Psoas muscle (tissue), 8 donors: ENCODE measurements around the gene PAK5. TPM values are rescaled to one million over a fixed set of nuclear protein-coding genes. Genes with fewer than 3 reads are reported as not detected.

Experiments used
- ATAC-seq, 4 donors: fragments of 200-7000 bp; cut with Tn5 transposase; one replicate each; pipeline ENCODE4 v1.9.1; 2020; ENCODE audit warnings: moderate library complexity in 3 of 4, mild to moderate bottlenecking in 2 of 4
- DNase-seq, 2 donors: peaks; one replicate each; pipeline ENCODE4 v3.0.0-alpha.2; 2020
- H3K27ac ChIP-seq: fragments of 200-600 bp; one replicate; pipeline ENCODE4 v1.8.0; 2022
- H3K27me3 ChIP-seq, 3 donors: fragments of 200-600 bp in 1 of 3; one replicate each; pipeline versions ENCODE4 v1.6.1 to v1.8.0; 2013 to 2022; ENCODE audit warnings: low read length in 2 of 3, mild to moderate bottlenecking in 2 of 3, moderate library complexity in 1 of 3; ENCODE audit not compliant: insufficient read depth in 3 of 3
- H3K36me3 ChIP-seq, 2 donors: fragments of 200-600 bp in 1 of 2; one replicate each; pipeline versions ENCODE4 v1.6.1 to v1.8.0; 2013 to 2022; ENCODE audit warnings: low read depth in 1 of 2, mild to moderate bottlenecking in 1 of 2, moderate library complexity in 1 of 2; ENCODE audit not compliant: insufficient read depth in 1 of 2
- H3K4me1 ChIP-seq: fragments of 200-600 bp; one replicate; pipeline ENCODE4 v1.8.0; 2022
- H3K4me3 ChIP-seq: fragments of 200-600 bp; one replicate; pipeline ENCODE4 v1.8.0; 2022; ENCODE audit warnings: mild to moderate bottlenecking
- H3K9me3 ChIP-seq: fragments of 200-600 bp; one replicate; pipeline ENCODE4 v1.8.0; 2022
- CTCF ChIP-seq: fragments of 200-600 bp; IDR thresholded peaks from one replicate; pipeline ENCODE4 v1.8.0; 2022; ENCODE audit warnings: antibody characterized with exemption
- WGBS, 3 donors: extraction: QIAGEN DNeasy Blood & Tissue Kit; methylation state at CpG; one replicate each; pipeline versions ENCODE4 v1.1.6 to v1.1.7; 2013; 5-methylcytosine and 5-hydroxymethylcytosine counted together
- intact Hi-C, 2 donors: fragments of 100-400 bp; cut with DNase I; formaldehyde crosslinking; loops; one replicate each; pipeline versions ENCODE4 v1.11.0 to v1.14.2; 2022
- polyA plus RNA-seq, 3 donors: library from polyadenylated mRNA; stranded (reverse); fragments of 200-250 nt; gene quantifications; one replicate each; pipeline ENCODE4 v1.2.3, GENCODE V29; 2013
- total RNA-seq, 4 donors: library from RNA; stranded (reverse); fragmentation: NEBNext Ultra II Directional in 2 of 4; extraction: Animal tissue kit (Norgen Biotek cat#: 25700) in 2 of 4; gene quantifications; one replicate each; pipeline versions ENCODE4 v1.2.1 to v1.2.4, GENCODE V29; 2021 to 2023
- donor health status: healthy with polysubstance abuse.
- donor health status: DM: no; HTN: no; CAD: no; lungs with moderate emphysema.
- donor health status: Bipolar disorder and iron deficiency.
- donor health status: healthy.
- donor health status: DM: yes; HTN: yes; CAD: no.
- donor health status: DM: no; HTN: no; CAD: no.
- donor health status: DM: no; HTN: no; CAD: no.
- donor health status: DM: yes; HTN: yes; CAD: no.

The PAK5 gene
- total and polyA plus RNA-seq, 7 donors: 0.01 TPM; not detected in 6

- Histone ChIP-seq H3K36me3 (no peaks in the 10 kb centered on the region), H3K4me1 (no peaks in the 10 kb centered on the region), H3K27me3 (no peaks in the 10 kb centered on the region), H3K4me3 (no peak overlapping the region), H3K9me3 (no peaks in the 10 kb centered on the region), H3K27ac (no peak overlapping the region)
- ATAC-seq (no peak), DNase-seq (no peak)
- intact Hi-C loops: loop anchor here in 1 of 2 donors (5.0 kb wide), 1 partner anchor 49 kb away; no protein-coding TSS in a partner anchor
- WGBS, 3 donors: 68 to 85% (median 70%) methylated on average over 2 of the region's 2 CpGs
- TF ChIP-seq CTCF: no peak
Observed at GRCh38 chr20:9637889-9638288, 201.0 kb downstream of the PAK5 start.

GRCh38 chr20:9635750-9636149 lies 203.1 kb downstream of the PAK5 start:
- TF ChIP-seq CTCF: no peak
- Histone ChIP-seq H3K4me3 (no peak overlapping the region), H3K27ac (no peak overlapping the region), H3K9me3 (no peaks in the 10 kb centered on the region), H3K27me3 (no peaks in the 10 kb centered on the region), H3K4me1 (no peaks in the 10 kb centered on the region), H3K36me3 (no peaks in the 10 kb centered on the region)
- intact Hi-C loops: loop anchor here in 1 of 2 donors (5.0 kb wide), 1 partner anchor 52 kb away; no protein-coding TSS in a partner anchor
- ATAC-seq: no peak
- no peak for DNase-seq
- WGBS, 3 donors: 25 to 33% (median 26%) methylated on average over 1 of the region's 1 CpG

- Histone ChIP-seq H3K27ac (no peak overlapping the region), H3K9me3 (no peaks in the 10 kb centered on the region), H3K36me3 (no peaks in the 10 kb centered on the region), H3K27me3 (no peaks in the 10 kb centered on the region), H3K4me1 (no peaks in the 10 kb centered on the region), H3K4me3 (no peak overlapping the region)
- no peak for TF ChIP-seq CTCF
- no peak for DNase-seq
- ATAC-seq: no peak
- intact Hi-C loops: no loop called here
Observed at GRCh38 chr20:9634327-9634726, 204.5 kb downstream of the PAK5 start.

DNA sequence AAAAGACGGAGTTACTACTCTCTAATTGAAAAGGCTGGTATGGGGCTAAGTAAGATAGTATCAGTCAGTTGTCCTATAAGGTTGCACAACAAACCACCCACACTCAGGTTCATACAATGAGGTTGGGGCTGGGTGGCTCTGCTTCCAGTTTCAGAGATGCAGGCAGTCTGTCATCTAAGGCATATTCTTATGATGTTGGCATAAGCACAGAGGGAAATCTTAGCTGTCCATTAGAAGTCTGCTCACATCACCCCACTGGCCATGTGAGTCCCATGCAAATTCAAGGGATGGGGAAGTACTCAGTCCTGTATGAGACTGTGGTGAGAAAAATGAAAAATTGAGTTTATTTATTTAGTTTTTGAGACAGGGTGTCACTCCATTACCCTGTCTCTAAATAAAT lies 205.9 kb downstream of the PAK5 start:
- H3K4me3 ChIP-seq: no peak overlapping the region
- ATAC-seq: no peak

More for the DNA sequence above, 205.9 kb downstream of the PAK5 start:
- intact Hi-C loops: no loop called here
- no peak for DNase-seq
- Histone ChIP-seq H3K36me3 (no peaks in the 10 kb centered on the region), H3K27me3 (peaks cover 0 to 2% (median 0%) of the 10 kb centered on the region in 3 donors), H3K9me3 (no peaks in the 10 kb centered on the region), H3K4me1 (no peaks in the 10 kb centered on the region), H3K27ac (no peak overlapping the region)
- no peak for TF ChIP-seq CTCF
- WGBS, 3 donors: 48 to 80% (median 55%) methylated on average over 1 of the region's 1 CpG
